HG03565 (cell line): Measurements from ENCODE around the gene TRIM65.
"Not testable (repeated sequence)": the region's sequence is repeated elsewhere in the genome, so short reads cannot be mapped to it uniquely, and the experiment has no call there.

Experiments used
- ATAC-seq: cut with Tn5 transposase; IDR thresholded peaks from one replicate; pipeline ENCODE4 v1.9.1; 2021; ENCODE audit warnings: mild to moderate bottlenecking, moderate library complexity; ENCODE audit not compliant: unreplicated experiment

The TRIM65 gene

GRCh38 chr17:75897160-75898019, 639 bp upstream of the TRIM65 start:
- ATAC-seq, result peak; percentile 2

- no peak for ATAC-seq
Observed at GRCh38 chr17:75895370-75896155, 1.2 kb downstream of the TRIM65 start.

- ATAC-seq, result no peak
Observed at GRCh38 chr17:75894049-75894733, 2.6 kb downstream of the TRIM65 start.

- no peak for ATAC-seq
Observed at GRCh38 chr17:75893305-75894048, 3.3 kb downstream of the TRIM65 start.

- ATAC-seq, result no peak
Observed at GRCh38 chr17:75892556-75893224, 4.1 kb downstream of the TRIM65 start.

- no peak for ATAC-seq
Observed at GRCh38 chr17:75891605-75892555, 4.9 kb downstream of the TRIM65 start.

- ATAC-seq, result no peak
Observed at GRCh38 chr17:75891022-75891604, 5.6 kb downstream of the TRIM65 start.

- ATAC-seq, result no peak
Observed at GRCh38 chr17:75889454-75889853, 7.3 kb downstream of the TRIM65 start.

- ATAC-seq, result no peak
Observed at GRCh38 chr17:75888484-75888883, 8.3 kb downstream of the TRIM65 start.

- ATAC-seq, result not testable (repeated sequence)
Observed at GRCh38 chr17:75885860-75886259, 10.9 kb downstream of the TRIM65 start.

- no peak for ATAC-seq
Observed at GRCh38 chr17:75885431-75885830, 11.3 kb downstream of the TRIM65 start.

GRCh38 chr17:75881678-75882454, 14.9 kb downstream of the TRIM65 start:
- no peak for ATAC-seq

GRCh38 chr17:75880266-75880665, 16.5 kb downstream of the TRIM65 start:
- ATAC-seq, result no peak

- no peak for ATAC-seq
Observed at GRCh38 chr17:75878174-75878998, 18.4 kb downstream of the TRIM65 start, which contains the start of gene TRIM47. TRIM47 (minus strand) TSS chr17:75878581; CDS start chr17:75878548, 33 bp downstream.

GRCh38 chr17:75877752-75878173, 19.0 kb downstream of the TRIM65 start:
- ATAC-seq, result no peak

- ATAC-seq, result no peak
Observed at GRCh38 chr17:75876938-75877751, 19.6 kb downstream of the TRIM65 start.
